ENCODE measurements around the gene ESRRG.
"Not testable (repeated sequence)": the region's sequence is repeated elsewhere in the genome, so short reads cannot be mapped to it uniquely, and the experiment has no call there.

Gene ESRRG

DNA sequence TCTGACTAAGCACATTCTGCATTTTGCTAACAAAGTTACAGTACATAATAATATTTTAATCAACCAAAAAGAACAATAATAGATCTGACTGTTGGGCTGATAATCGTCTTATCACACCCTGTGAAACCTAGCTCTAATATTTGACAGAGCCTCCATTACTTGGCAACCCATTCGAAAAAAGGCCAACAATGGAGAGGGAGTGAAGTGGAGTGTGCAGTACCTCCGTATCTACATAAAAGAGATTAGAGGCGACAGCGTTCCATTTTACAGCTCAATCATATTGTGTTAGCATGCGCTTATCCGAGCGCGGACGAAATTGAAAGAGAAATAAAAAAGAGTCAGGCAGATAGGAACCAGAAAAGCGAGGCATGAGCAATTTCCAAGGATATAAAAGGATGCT is 162.7 kb downstream of the ESRRG start:
- no peak for DNase-seq

GRCh38 chr1:216559359-216559758 is 163.9 kb downstream of the ESRRG start:
- DNase-seq = no peak

DNA sequence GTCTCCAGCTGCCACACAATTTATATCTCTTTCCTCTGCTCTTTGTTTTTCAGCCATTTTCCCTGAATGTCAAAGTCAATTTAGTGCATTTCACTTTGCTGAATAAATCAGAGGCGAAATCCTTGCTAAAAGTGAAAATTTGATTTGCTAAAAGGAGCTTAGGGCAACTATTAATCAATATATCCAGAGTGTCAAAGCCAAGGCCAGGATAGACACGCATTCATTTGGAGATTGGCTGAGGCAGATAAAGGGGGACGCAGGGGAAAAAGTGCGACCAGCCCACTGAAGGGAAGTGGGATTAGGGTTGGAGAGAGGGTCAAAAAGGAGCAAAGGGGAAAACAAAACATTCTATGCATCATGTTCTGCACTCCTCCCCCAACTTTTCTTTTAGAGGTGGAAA is 167.6 kb downstream of the ESRRG start:
- no peak for DNase-seq

GRCh38 chr1:216554934-216555333 is 168.3 kb downstream of the ESRRG start:
- no peak for DNase-seq

DNA sequence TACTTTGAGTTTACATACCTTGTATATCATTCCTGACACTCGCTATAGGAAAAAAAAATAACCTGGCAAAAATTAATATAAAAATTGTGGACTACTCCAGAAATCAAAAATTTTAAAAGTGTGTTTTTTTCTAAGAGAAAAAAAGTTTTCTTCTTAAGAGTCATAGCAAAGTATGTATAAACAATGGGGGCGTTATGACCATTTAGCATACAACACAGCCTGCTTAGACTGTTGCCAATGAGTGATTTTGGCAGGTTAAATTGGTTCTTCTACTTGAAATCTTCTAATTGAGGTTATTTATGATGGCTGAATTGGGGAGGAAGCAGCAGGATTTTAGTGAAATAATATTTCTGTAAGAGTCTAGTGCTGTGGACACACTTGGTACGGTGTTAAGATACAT is 169.5 kb downstream of the ESRRG start:
- DNase-seq = no peak

GRCh38 chr1:216553040-216553439 is 170.2 kb downstream of the ESRRG start:
- DNase-seq = no peak

GRCh38 chr1:216549796-216550195 is 173.4 kb downstream of the ESRRG start:
- no peak for DNase-seq

DNA sequence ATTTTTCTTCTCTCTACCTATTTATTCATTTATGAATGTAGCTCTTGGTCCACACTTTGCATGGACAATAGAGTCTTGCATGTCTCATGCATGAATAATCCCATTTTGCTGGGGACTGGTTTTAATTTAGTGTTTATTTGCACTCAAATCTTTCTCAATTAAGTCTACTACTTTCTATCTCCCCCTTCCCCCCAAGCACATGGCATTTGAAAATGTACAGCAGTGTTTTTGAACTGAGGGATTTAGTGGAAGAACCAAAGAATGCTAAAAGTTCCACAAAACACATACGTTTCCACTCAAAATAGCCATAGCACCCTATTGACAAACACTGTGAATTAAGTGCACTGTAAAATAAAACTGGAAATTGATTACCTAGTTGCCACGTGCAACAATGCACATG is 180.5 kb downstream of the ESRRG start:
- no peak for DNase-seq

DNA sequence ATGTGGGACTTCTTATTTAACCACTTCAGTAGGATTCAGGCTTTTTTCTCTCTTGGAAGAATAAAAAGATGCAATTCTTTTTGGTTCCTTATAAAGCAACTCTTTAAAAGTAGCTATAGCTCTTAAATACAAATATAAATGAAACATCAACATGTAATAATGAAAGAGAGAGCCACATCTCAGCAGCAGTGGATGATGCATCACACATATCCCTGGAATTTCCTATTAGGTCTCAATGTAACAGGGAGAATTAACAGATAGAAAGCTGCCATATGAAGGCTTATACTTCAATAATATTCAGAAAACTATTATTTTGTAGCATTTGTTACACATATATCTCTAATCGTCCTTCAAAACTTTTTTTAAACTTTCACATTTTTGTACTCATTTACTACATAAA is 181.0 kb downstream of the ESRRG start:
- DNase-seq = no peak

DNA sequence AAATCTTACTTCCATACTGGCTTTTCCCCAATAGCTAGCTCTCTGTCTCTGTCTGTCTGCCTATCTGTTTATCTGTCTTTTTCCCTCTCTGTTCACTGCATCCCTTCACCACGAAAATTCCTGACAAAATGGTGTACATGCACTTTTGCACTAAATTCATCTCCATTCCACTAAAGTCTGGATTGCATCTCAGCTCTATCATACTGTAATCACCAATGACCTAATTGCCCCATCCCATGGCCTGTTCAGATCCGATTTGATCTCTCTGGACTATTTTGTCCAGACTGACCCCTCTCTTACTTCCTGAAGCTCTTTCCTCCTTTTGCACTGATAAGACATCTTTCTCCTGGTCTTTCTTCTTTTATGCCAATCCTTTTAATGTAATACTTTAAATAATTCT is 187.5 kb downstream of the ESRRG start:
- DNase-seq = no peak

- DNase-seq = no peak
These were observed 188.2 kb downstream of the ESRRG start for GRCh38 chr1:216535059-216535458.

DNA sequence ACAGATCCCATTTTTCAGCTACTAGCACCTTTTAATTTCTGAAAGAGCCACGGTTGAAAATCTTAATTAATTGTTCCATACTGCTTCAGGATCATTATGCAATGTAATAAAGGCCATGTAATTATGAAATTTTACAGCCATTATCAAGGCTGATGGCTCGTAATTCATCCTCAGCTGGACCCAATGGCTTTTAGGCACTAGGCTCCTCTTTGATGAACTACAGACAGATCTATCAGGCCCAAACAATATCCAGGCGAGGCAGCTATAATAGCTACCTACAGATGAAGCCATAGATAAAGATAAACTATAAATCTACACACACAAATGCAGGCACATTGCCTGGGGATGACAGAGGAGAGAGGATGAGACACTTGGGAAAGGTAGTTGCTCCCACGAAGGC is 189.5 kb downstream of the ESRRG start:
- DNase-seq = no peak

GRCh38 chr1:216532251-216532798 is 190.9 kb downstream of the ESRRG start:
- no peak for DNase-seq

DNA sequence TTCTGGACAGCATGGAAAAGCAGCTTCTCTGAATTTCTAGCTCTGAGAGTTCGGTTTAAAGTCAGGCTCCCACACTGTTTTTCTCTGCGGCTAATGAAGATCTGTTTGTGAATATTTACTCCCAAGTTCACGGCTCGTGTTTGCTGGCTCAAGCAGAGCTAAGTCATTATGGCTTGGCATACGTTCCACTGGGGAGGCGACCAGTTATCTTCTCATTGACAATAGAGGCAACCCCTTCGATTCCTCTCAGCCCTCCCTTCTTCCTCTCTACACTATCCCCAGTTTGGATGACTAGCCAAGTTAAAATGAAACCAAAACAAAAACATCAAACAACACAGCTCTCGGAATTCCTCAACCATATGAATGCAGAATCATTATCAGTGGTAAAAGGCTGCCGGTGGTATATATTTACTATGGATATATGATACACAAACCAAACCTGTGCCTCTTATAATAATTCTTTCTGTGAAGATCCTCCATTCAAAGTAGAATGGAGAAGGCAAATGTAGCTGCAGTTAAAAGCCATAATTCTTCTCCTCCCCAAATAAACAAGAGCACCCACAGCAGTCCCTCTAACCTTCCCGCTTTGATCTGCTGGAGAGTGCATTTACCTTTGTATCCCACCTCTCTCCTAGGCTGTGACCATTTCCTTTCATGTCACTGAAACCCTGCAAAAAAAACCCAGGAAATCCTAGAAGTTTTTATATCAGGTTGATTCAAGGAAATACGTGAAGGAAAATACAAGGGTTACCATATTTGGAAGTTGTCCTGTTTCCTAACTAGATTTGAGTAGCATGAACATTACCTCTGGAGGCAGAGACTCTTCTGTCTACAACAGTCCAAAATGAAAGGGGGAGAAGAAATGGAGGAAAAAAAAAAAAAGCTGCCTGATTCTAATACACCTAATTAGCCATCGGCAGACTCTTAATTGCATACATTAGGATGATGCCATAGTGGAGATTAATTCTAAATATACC is 191.7 kb downstream of the ESRRG start:
- no peak for DNase-seq

DNA sequence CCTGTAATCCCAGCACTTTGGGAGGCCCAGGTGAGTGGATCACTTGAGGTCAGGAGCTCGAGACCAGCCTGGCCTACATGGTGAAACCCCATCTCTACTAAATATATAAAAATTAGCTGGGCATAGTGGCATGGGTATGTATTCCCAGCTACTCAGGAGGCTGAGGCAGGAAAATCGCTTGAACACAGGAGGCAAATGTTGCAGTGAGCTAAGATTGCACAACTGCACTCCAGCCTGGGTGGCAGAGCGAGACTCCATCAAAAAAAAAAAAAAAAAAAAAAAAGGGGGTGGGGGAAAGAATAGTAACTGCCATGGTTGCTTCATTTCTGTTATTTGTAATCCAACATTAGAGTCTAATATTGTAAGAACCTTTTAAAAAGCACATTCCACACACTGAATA is 193.4 kb downstream of the ESRRG start:
- DNase-seq = not testable (repeated sequence)

DNA sequence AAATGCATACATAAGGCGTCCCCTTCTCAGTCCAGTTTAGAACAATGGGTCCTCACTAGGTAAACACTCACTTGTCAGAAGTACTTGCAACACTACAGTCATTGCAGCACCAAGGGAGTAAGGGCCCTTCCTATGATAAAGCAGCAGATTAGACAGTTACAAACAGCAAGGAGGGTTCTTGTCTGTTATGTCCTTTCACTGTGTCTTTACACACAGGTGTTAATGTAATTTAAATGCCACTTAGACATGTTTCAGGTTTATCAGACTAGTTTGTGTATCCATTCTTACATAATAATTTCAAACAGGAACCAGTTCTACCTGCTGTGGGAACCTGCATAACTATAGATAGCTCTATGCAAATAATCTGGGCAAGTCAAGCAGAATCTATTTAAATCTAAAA is 194.4 kb downstream of the ESRRG start:
- DNase-seq = no peak

DNA sequence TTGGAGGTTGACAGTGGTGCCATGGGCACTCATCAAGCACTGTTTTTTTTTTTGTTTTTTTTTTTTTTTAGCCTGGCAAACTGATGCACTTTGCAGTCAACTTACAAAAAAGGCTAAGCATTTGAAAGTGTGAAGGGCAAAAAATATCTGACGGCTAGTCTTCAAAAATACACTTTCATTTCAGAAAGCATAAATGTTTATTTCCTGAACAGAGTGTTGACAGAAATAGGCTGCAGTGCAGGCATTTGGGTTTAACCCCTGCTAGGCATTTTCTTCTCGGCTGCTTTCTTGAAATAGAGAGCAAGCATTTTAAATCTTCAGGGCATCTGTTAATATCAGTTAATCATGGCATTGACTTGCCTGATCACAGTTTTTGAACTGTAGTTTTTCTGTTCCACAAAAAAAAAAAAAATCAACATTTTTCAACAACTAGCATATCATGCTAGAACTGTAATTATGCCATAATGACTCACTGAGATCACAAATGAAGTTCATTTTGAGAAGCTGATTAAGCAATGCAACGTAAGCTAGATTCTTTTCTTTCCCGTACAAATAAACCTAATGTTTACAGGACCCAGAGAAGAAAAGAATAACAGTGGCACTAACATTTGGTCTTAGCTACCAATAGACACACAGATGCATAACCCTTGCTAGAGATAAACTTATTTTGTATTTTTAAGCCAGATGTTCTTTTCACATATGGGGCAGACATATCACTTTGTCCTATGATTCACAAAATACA is 199.6 kb downstream of the ESRRG start:
- DNase-seq = no peak

GRCh38 chr1:216523043-216523442 is 200.2 kb downstream of the ESRRG start:
- DNase-seq = no peak

DNA sequence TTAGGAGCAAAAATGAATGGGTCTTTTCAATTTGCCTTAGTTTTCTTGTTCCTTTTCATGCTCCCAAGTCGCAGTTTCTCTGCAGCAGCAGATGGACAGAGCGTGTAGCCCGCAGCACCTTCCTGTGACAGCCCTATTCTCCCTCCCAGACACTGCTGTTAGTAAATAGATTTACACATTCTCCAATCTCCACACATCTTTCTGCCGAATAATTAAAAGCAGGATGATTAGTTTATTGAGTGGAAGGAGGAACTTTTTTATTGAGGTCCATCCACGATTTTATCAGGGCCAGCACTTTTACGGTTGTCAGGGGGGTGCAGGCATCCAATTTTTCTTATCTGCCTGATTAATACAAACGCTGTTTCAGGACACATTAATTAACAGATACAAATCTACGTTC is 201.8 kb downstream of the ESRRG start:
- DNase-seq = no peak

DNA sequence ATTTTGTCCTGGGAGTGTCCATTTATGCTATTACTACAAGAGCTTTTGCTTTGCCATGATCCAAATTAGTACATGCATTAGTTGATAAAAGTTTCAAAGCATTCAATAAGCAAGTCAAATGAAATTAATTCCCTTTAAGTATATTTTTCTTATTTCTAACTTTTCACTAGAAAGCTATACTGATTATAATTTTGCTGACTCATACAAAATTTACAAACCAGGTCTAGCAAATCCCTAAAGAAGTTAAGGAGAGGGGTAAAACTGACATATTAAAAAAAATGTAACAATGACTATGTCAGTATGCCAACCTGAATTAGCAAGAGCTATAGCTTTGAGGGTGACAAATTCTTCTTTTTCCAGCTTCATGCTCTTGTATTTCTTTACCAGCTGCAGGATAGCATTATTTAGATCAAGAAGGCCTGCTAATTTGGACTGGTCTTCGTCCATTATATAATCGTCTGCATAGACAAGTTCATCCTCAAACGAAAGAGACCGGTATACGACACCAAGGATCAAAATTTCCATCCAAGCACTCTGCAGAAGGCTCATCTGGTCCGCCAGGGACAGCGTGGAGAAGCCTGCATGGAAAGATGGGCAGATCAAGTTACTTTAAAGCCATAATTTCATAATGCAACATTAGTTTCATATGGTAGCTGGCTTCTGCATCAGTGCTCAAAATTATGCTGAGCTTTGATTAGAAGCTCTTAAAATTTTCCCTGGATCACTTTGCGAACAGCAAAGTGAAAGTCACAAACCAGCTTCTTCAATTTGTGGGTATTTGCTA is 204.2 kb downstream of the ESRRG start:
- DNase-seq = no peak

DNA sequence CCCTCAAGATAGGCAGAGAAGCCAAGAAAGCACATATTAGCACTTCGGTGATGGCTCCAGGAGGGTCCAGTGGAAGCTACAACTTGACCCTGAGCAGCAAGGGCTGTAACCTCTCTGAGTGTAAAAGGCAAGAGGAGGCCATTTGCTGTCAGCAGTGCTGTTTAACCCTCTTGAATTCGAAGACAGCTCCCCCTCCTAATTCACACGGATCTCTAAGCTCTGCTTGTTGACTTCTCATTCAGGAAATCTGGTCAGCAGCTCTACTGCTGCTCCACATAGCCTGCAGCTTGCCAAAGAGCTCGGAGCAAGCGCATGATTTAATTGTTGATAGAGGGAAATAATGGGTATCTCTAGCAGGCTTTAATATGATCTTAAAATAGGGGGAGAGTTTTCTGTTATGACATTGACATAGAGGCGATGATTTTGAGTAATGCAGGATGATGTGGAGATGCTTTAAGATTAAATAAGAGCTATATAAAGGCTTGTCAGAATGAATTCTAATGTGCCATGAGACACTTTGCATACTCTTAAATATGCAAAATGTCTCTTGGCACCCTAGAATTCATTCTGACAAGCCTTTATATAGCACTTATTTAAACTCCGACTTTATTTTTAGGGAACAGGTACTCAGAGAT is 220.6 kb downstream of the ESRRG start:
- DNase-seq = no peak

DNA sequence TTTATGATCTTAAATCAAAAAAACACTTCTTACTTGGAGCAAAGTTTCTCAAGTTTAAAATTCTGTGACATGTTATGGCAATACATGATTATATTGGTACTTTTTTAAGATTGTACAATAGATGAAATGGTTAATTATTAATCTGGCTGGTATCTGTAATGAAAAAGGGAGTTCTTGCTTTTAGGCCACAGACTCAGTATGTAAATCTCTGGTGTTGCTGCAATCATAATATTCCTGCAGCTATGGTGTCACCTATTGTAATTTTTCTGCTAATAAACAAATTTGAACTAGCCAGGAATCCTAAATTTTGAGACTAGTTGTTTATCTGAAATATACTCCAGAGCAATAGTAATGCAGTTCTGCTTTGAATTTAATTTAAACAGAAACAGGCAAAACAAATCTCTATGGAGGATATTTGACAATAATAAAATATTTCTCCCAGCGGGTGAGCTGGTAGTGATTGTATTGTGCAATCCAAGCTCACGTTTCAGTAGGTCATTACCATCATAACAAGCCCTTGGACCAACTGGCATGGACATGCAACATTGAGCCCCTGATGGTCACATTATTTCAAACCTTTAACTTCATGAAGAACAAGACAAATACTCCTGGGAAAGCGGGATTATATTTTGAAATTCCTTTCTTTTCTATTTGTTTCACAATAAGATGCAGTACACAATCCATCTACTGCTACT is 222.8 kb downstream of the ESRRG start:
- DNase-seq = no peak
